H9 (cell line): ENCODE data around the gene EDC3. TPM values are rescaled to one million over a fixed set of nuclear protein-coding genes. Genes with fewer than 3 reads are reported as not detected.

Source experiments
- DNase-seq: peaks from one replicate; pipeline ENCODE4 v3.0.0-alpha.2; 2017
- H2AFZ ChIP-seq: one replicate; pipeline ENCODE4 v1.6.1; 2013; ENCODE audit warnings: mild to moderate bottlenecking, low read length, control low read depth, moderate library complexity
- H2AK5ac ChIP-seq: 2 replicates; pipeline ENCODE4 v1.6.1; 2013; ENCODE audit warnings: low read length, control low read depth, mixed read lengths; ENCODE audit not compliant: insufficient read length
- H2BK120ac ChIP-seq: one replicate; pipeline ENCODE4 v1.6.1; 2013; ENCODE audit warnings: low read depth, mild to moderate bottlenecking, low read length, control low read depth, inconsistent platforms; ENCODE audit not compliant: poor library complexity, severe bottlenecking
- H2BK12ac ChIP-seq: 2 replicates; pipeline ENCODE4 v1.6.1; 2013; ENCODE audit warnings: low read length, control low read depth, mixed read lengths, low read depth; ENCODE audit not compliant: insufficient read length
- H2BK15ac ChIP-seq: 2 replicates; pipeline ENCODE4 v1.6.1; 2013; ENCODE audit warnings: low read depth, low read length, control low read depth
- H2BK20ac ChIP-seq: one replicate; pipeline ENCODE4 v1.6.1; 2013; ENCODE audit warnings: low read depth, mild to moderate bottlenecking, low read length, control low read depth, inconsistent platforms; ENCODE audit not compliant: poor library complexity, severe bottlenecking
- H2BK5ac ChIP-seq: 2 replicates; pipeline ENCODE4 v1.6.1; 2013; ENCODE audit warnings: low read length, control low read depth, mixed read lengths; ENCODE audit not compliant: insufficient read length
- H3K14ac ChIP-seq: 2 replicates; pipeline ENCODE4 v1.6.1; 2013; ENCODE audit warnings: low read length, control low read depth; ENCODE audit not compliant: insufficient read depth
- H3K18ac ChIP-seq: 2 replicates; pipeline ENCODE4 v1.6.1; 2013; ENCODE audit warnings: low read depth, mild to moderate bottlenecking, mixed read lengths, low read length, control low read depth; ENCODE audit not compliant: insufficient read length
- H3K23ac ChIP-seq: 2 replicates; pipeline ENCODE4 v1.6.1; 2013; ENCODE audit warnings: low read length, control low read depth, mixed read lengths, low read depth; ENCODE audit not compliant: insufficient read length
- H3K23me2 ChIP-seq: 2 replicates; pipeline ENCODE4 v1.6.1; 2013; ENCODE audit warnings: low read depth, mild to moderate bottlenecking, mixed read lengths, low read length, control low read depth; ENCODE audit not compliant: insufficient read length, poor library complexity, severe bottlenecking
- H3K27ac ChIP-seq: 2 replicates; pipeline ENCODE4 v1.5.1; 2013; ENCODE audit warnings: low read length, control low read depth, mixed read lengths, low read depth; ENCODE audit not compliant: insufficient read length
- H3K27me3 ChIP-seq: 2 replicates; pipeline ENCODE4 v1.6.1; 2013; ENCODE audit warnings: low read length, control low read depth, inconsistent platforms; ENCODE audit not compliant: insufficient read depth
- H3K4ac ChIP-seq: 2 replicates; pipeline ENCODE4 v1.6.1; 2013; ENCODE audit warnings: low read depth, mild to moderate bottlenecking, control low read depth, inconsistent platforms, low read length, moderate library complexity
- H3K4me1 ChIP-seq: 2 replicates; pipeline ENCODE4 v1.6.1; 2013; ENCODE audit warnings: low read length, control low read depth, inconsistent platforms; ENCODE audit not compliant: insufficient read depth
- H3K4me2 ChIP-seq: 2 replicates; pipeline ENCODE4 v1.6.1; 2013; ENCODE audit warnings: low read length, control low read depth, mixed read lengths; ENCODE audit not compliant: insufficient read length, insufficient read depth
- H3K56ac ChIP-seq: 2 replicates; pipeline ENCODE4 v1.6.1; 2013; ENCODE audit warnings: low read depth, mild to moderate bottlenecking, mixed read lengths, low read length, control low read depth; ENCODE audit not compliant: insufficient read length
- H3K79me1 ChIP-seq: 2 replicates; pipeline ENCODE4 v1.6.1; 2013; ENCODE audit warnings: low read depth, mild to moderate bottlenecking, moderate library complexity, low read length, control low read depth, inconsistent platforms; ENCODE audit not compliant: insufficient read depth, poor library complexity, severe bottlenecking
- H3K79me2 ChIP-seq: 2 replicates; pipeline ENCODE4 v1.6.1; 2013; ENCODE audit warnings: low read length, control low read depth, inconsistent platforms; ENCODE audit not compliant: insufficient read depth
- H3K9ac ChIP-seq: 2 replicates; pipeline ENCODE4 v1.6.1; 2013; ENCODE audit warnings: low read length, control low read depth, mixed read lengths; ENCODE audit not compliant: insufficient read length; ENCODE audit errors: extremely low read depth
- H3K9me3 ChIP-seq: one replicate; pipeline ENCODE4 v1.6.1; 2013; ENCODE audit warnings: low read depth, low read length, inconsistent platforms; ENCODE audit not compliant: control insufficient read depth
- H3T11ph ChIP-seq: one replicate; pipeline ENCODE4 v1.6.1; 2013; ENCODE audit warnings: mild to moderate bottlenecking, low read length, control low read depth, inconsistent platforms
- H4K20me1 ChIP-seq: one replicate; pipeline ENCODE4 v1.6.1; 2013; ENCODE audit not compliant: control insufficient read depth, insufficient read length, insufficient read depth
- H4K5ac ChIP-seq: 2 replicates; pipeline ENCODE4 v1.6.1; 2013; ENCODE audit warnings: low read depth, mild to moderate bottlenecking, mixed read lengths, low read length, control low read depth; ENCODE audit not compliant: insufficient read length
- H4K8ac ChIP-seq: replicated peaks from 2 replicates; pipeline ENCODE4 v1.6.1; 2013; ENCODE audit warnings: low read length, control low read depth, mixed read lengths, low read depth; ENCODE audit not compliant: insufficient read length
- H4K91ac ChIP-seq: 2 replicates; pipeline ENCODE4 v1.6.1; 2013; ENCODE audit warnings: low read depth, mild to moderate bottlenecking, moderate library complexity, mixed read lengths, low read length, control low read depth; ENCODE audit not compliant: insufficient read length
- H3K27ac Mint-ChIP-seq, 3 experiments: 2 replicates in 2 of 3; 3 replicates in 1 of 3; pipeline ENCODE4 v1.8.0; 2020 to 2021; ENCODE audit warnings: mixed read lengths in 3 of 3, mild to moderate bottlenecking in 1 of 3, moderate library complexity in 1 of 3
- H3K27me3 Mint-ChIP-seq: 2 replicates; pipeline ENCODE4 v1.8.0; 2021; ENCODE audit warnings: low read depth, mild to moderate bottlenecking, moderate library complexity, mixed read lengths
- H3K36me3 Mint-ChIP-seq, 3 experiments: 2 replicates in 2 of 3; 3 replicates in 1 of 3; pipeline ENCODE4 v1.8.0; 2020 to 2021; ENCODE audit warnings: low read depth in 3 of 3, mixed read lengths in 3 of 3; ENCODE audit not compliant: insufficient read depth in 1 of 3
- H3K4me1 Mint-ChIP-seq, 2 experiments: 2 replicates each; pipeline ENCODE4 v1.8.0; 2020; ENCODE audit warnings: mixed read lengths in 2 of 2
- H3K4me3 Mint-ChIP-seq, 2 experiments: 2 replicates in 1 of 2; 3 replicates in 1 of 2; pipeline ENCODE4 v1.8.0; 2020 to 2021; ENCODE audit warnings: mild to moderate bottlenecking in 2 of 2, mixed read lengths in 2 of 2, moderate library complexity in 1 of 2
- H3K9me3 Mint-ChIP-seq, 2 experiments: 2 replicates in 1 of 2; 3 replicates in 1 of 2; pipeline ENCODE4 v1.8.0; 2020; ENCODE audit warnings: mild to moderate bottlenecking in 2 of 2, mixed read lengths in 2 of 2, moderate library complexity in 1 of 2
- WGBS: extraction: QIAGEN DNeasy Blood & Tissue Kit; methylation state at CpG from one replicate; pipeline ENCODE4 v1.1.7; 2013; ENCODE audit warnings: missing lambda C conversion rate, low lambda C conversion rate, mixed read lengths; ENCODE audit not compliant: insufficient read length; ENCODE audit errors: extremely low coverage; 5-methylcytosine and 5-hydroxymethylcytosine counted together
- total RNA-seq: library from RNA; stranded (reverse); gene quantifications from 2 replicates; pipeline ENCODE4 v1.2.1, GENCODE V29; 2021
- TF ChIP-seq, protein P1 (sequence below): fragments of 200-600 bp; sonication (generic); conservative IDR thresholded peaks from 3 replicates; pipeline ENCODE4 v1.8.0; 2021; ENCODE audit warnings: antibody characterized with exemption, mild to moderate bottlenecking

Gene EDC3
- total RNA-seq, 1 experiment from 2014 or later = 60.5 TPM

DNA sequence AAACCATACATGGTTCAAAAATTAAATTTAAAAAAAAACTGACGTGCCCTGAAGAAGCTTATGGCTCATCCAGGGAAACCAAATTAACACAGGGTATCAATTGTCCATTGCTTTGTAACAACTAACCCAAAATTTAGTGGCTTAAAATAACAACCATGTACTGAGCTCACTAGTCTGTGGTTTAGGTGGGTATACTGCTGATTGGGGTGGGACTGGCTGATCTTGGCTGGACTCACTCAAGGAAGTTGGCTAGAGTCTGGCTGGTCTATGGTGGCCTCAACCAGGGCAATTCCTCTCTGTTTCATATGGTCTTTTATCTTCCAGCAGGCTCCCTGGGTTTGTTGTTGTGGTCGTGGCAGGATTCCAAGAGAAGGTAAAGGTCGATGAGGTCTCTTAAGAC, 14.1 kb upstream of the EDC3 start:
- Histone ChIP-seq H2BK15ac (no peak overlapping the region), H3K4me1 (no peaks in the 10 kb centered on the region), H2BK20ac (no peak overlapping the region), H2BK12ac (no peak overlapping the region), H3K18ac (no peak overlapping the region), H3K9ac (no peak overlapping the region), H3K56ac (no peak overlapping the region), H4K8ac (no peak overlapping the region), H2BK120ac (no peak overlapping the region), H3T11ph (no peak overlapping the region), H3K27ac (no peak overlapping the region), H3K9me3 (no peaks in the 10 kb centered on the region), H3K79me1 (no peaks in the 10 kb centered on the region), H3K23me2 (no peaks in the 10 kb centered on the region), H4K91ac (no peak overlapping the region), H3K23ac (no peak overlapping the region), H2AK5ac (no peak overlapping the region), H2BK5ac (no peak overlapping the region), H3K4ac (no peak overlapping the region), H3K79me2 (no peaks in the 10 kb centered on the region), H2AFZ (no peak overlapping the region), H4K5ac (no peak overlapping the region), H3K4me2 (no peak overlapping the region), H3K14ac (no peak overlapping the region), H3K27me3 (no peaks in the 10 kb centered on the region), H4K20me1 (no peaks in the 10 kb centered on the region)
- Mint-ChIP-seq H3K27ac (no peak overlapping the region), H3K27me3 (peaks cover 42% of the 10 kb centered on the region), H3K36me3 (no peaks in the 10 kb centered on the region), H3K9me3 (peaks cover 0 to 2% of the 10 kb centered on the region in 2 experiments; a peak in 2 of 5 replicates), H3K4me3 (no peak overlapping the region), H3K4me1 (no peaks in the 10 kb centered on the region)
- TF ChIP-seq, protein P1, sequence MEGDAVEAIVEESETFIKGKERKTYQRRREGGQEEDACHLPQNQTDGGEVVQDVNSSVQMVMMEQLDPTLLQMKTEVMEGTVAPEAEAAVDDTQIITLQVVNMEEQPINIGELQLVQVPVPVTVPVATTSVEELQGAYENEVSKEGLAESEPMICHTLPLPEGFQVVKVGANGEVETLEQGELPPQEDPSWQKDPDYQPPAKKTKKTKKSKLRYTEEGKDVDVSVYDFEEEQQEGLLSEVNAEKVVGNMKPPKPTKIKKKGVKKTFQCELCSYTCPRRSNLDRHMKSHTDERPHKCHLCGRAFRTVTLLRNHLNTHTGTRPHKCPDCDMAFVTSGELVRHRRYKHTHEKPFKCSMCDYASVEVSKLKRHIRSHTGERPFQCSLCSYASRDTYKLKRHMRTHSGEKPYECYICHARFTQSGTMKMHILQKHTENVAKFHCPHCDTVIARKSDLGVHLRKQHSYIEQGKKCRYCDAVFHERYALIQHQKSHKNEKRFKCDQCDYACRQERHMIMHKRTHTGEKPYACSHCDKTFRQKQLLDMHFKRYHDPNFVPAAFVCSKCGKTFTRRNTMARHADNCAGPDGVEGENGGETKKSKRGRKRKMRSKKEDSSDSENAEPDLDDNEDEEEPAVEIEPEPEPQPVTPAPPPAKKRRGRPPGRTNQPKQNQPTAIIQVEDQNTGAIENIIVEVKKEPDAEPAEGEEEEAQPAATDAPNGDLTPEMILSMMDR = no peak
- WGBS = no CpG with 5 or more reads among the region's 3 CpGs
- DNase-seq = no peak
